22Rv1 (cell line): ENCODE measurements around the gene RPL11.

ENCODE experiments used
- CTCF ChIP-seq: fragments of 450-650 bp; IDR thresholded peaks from 2 replicates; pipeline ENCODE4 v1.5.1; 2017; ENCODE audit warnings: mild to moderate bottlenecking
- ZFX ChIP-seq: fragments of 450-650 bp; IDR thresholded peaks from 2 replicates; pipeline ENCODE4 v1.6.1; 2017; ENCODE audit warnings: antibody characterized with exemption, borderline replicate concordance

DNA sequence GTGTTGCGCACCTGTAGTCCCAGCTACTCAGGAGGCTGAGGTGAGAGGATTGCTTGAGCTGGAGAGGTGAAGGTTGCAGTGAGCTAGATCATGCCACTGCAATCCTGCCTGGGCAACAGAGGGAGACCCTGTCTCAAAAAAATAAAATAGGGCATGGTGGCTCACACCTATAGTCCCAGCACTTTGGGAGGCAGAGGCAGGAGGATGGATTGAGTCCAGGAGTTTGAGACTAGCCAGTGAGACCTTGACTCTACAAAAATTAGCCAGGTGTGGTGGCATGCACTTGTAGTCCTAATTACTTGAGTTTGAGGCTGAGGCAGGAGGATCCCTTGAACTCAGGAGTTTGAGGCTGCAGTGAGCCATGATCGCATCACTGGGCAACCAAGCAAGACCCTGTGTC, 9.7 kb downstream of the RPL11 start:
- TF ChIP-seq CTCF (no peak), ZFX (no peak)
